Subcutaneous adipose tissue (tissue), 4 donors: Measurements from ENCODE around the gene LTBP2. TPM values are rescaled to one million over a fixed set of nuclear protein-coding genes. Genes with fewer than 3 reads are reported as not detected.

Source experiments
- total RNA-seq, 4 donors: library from RNA; depleted of rRNA; stranded (reverse); fragments of >200 nt; gene quantifications; one replicate each; pipeline ENCODE4 v1.1.0, GENCODE V29; 2016
- TF ChIP-seq, protein P1 (sequence below): fragments of 450-650 bp; IDR thresholded peaks from one replicate; pipeline ENCODE4 v1.5.1; 2016; ENCODE audit warnings: low read depth, mild to moderate bottlenecking, control low read depth, antibody characterized with exemption, moderate library complexity

The LTBP2 gene
- total RNA-seq, 4 donors from 2014 or later: 39.6 to 109 (median 64.3) TPM

- TF ChIP-seq, protein P1, sequence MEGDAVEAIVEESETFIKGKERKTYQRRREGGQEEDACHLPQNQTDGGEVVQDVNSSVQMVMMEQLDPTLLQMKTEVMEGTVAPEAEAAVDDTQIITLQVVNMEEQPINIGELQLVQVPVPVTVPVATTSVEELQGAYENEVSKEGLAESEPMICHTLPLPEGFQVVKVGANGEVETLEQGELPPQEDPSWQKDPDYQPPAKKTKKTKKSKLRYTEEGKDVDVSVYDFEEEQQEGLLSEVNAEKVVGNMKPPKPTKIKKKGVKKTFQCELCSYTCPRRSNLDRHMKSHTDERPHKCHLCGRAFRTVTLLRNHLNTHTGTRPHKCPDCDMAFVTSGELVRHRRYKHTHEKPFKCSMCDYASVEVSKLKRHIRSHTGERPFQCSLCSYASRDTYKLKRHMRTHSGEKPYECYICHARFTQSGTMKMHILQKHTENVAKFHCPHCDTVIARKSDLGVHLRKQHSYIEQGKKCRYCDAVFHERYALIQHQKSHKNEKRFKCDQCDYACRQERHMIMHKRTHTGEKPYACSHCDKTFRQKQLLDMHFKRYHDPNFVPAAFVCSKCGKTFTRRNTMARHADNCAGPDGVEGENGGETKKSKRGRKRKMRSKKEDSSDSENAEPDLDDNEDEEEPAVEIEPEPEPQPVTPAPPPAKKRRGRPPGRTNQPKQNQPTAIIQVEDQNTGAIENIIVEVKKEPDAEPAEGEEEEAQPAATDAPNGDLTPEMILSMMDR: no peak
Observed at GRCh38 chr14:74545386-74545785, 66.7 kb downstream of the LTBP2 start.

GRCh38 chr14:74543771-74544438 is 68.1 kb downstream of the LTBP2 start:
- TF ChIP-seq, protein P1: no peak

DNA sequence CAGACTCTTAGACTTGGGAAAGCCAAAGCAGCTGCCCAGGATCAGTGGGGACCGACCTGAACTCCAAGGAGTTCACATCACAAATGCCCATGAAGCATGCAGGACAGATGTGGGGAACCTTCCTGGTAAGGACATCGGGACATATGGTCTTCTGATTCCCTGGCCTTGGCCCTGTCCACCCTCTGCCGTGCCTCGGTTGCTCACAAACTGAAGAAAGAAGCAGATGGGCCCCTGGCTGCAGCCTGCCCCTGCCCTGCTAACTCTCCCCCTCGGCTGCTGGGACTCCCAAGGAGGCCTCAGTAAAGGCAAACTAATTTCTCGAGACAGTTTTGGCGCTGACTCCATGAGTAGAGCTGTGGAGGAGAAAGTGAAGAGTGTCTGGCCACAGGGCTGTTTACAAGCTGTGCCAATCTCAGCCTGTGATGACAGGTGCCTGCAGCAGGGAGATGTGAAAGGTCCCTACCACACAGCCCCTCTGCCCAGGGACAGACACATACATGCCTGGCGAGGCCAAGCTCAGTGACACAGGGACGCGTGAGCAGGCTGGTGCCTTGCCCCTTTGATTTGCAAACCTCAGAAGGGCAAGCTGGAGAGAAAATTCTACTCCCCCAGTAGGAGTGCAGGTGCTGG is 69.9 kb downstream of the LTBP2 start:
- TF ChIP-seq, protein P1: no peak

- TF ChIP-seq, protein P1: no peak
Observed at GRCh38 chr14:74541225-74541624, 70.8 kb downstream of the LTBP2 start.

- TF ChIP-seq, protein P1: no peak
Observed at GRCh38 chr14:74539503-74539902, 72.5 kb downstream of the LTBP2 start.

DNA sequence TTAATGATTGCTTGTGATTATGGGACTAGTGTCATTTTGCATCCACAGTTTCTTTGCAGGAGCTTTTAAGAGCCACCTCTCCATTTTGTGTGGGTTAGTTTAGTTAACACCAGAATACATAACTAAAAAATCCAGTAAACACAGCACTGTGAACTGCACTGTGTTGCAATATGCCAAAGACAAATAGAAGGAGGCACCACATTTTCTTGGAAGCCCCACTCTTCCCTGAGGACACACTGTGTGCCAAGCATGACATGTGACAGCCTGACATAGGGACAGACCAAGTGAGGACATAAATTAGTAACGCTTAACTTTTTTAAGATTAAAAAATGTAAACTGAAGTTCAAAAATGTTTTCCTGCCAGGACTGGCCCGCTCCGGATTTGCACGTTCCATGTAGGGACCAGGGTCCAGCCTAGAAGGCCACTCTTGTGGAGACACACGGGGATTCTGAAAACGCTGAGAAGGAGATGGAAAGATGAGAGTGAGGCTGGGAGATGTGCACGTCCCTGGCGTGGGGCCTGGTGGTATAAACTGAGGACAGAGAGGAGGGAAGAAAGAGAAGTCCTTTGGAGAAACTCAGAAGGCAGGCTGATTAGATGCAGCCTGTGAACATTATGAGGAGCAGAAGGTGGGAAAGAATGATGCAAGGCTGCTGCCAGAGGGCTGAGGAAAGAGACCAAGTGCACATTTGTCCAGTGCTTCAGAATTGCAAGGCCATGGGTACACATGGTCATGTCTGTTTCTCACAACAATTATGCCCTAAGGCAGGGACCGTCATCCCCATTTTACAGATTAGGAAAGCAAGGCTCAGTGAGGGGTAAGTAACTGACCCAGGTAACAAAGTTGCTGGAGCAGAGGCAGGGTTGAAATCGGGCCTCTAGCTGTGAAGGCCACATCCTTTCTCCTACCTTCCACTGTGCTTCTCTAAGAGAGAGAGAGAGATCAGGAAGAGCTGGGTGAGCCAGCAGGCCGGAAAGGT is 73.3 kb downstream of the LTBP2 start:
- TF ChIP-seq, protein P1: no peak

- TF ChIP-seq, protein P1: no peak
Observed at GRCh38 chr14:74535756-74536325, 76.2 kb downstream of the LTBP2 start.
